Left ventricle myocardium superior (tissue), 1 donor: ENCODE measurements around the gene VKORC1. TPM values are rescaled to one million over a fixed set of nuclear protein-coding genes. Genes with fewer than 3 reads are reported as not detected.

Experiments
- ATAC-seq: fragments of 200-7000 bp; cut with Tn5 transposase; one replicate; pipeline ENCODE4 v1.9.1; 2020; ENCODE audit warnings: mild to moderate bottlenecking, moderate library complexity
- DNase-seq: peaks from one replicate; pipeline ENCODE4 v3.0.0-alpha.2; 2020
- intact Hi-C: fragments of 100-400 bp; cut with micrococcal nuclease; formaldehyde crosslinking; loops from one replicate; pipeline ENCODE4 v1.11.0; 2022
- total RNA-seq: library from RNA; stranded (reverse); fragmentation: NEBNext Ultra II Directional; extraction: Animal tissue kit (Norgen Biotek cat#: 25700); gene quantifications from one replicate; pipeline ENCODE4 v1.2.1, GENCODE V29; 2021
- donor health status: DM: no; HTN: yes; CAD: no; lungs with severe emphysema.

The VKORC1 gene
- total RNA-seq, 1 donor from 2014 or later = 39.9 TPM

DNA sequence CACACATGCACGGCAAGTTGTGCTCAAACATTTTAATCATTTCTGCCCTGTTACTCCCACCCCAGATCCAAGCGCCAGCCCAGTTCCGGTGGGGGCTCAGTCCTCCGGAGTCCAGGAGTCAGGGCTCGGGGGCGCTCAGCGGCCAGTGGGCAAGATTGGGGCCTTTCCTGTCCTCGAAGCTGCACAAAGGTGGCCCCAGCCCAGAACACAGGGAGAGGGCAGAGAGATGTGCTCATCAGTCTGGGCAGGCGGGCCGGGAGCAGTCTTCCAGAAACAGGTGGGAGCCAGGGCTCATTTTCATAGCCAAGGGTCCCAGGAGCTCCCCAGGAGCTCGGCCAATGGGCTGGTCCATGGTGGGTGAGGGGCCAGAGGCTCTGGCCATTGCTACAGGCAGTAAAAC, 36.8 kb upstream of the VKORC1 start:
- ATAC-seq = no peak
- intact Hi-C loops = no loop called here
- no peak for DNase-seq

DNA sequence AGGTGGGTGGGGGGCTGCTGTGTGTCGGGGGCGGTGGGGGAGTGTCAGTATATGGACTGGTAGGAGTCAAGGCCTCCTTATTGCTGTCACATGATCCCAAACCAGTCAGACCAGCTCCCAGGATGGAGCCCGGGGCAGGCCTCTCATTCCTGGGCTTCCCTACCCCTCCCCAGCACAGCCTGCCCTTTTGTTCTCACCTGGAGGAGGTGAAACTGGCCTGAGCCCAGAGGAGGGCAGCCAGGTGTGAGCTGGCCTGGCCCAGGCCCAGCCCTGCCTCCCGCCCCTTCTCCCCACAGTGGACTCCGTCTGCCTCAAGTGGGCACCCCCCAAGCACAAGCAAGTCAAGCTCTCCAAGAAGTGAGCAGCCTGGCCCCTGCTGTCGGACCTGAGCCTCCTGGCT, 36.3 kb upstream of the VKORC1 start:
- DNase-seq (no peak), ATAC-seq (no peak)
- intact Hi-C loops = no loop called here

DNA sequence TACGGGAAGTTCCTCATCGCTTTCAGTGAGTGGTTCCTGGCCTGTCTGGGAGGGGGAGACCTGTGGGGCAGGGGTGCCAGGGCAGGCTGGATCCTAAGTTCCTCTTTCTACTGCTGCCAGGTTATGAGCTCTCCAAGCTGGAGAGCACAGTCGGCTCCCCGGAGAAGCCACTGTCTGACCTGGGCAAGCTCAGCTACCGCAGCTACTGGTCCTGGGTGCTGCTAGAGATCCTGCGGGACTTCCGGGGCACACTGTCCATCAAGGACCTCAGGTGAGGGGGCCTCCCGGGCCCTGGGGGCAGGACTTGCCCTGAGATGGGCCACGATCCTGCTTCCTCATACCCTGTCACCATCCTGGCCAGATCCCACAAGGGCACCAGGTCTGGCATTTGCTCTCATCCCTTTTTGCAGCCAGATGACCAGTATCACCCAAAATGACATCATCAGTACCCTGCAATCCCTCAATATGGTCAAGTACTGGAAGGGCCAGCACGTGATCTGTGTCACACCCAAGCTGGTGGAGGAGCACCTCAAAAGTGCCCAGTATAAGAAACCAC, 35.8 kb upstream of the VKORC1 start:
- intact Hi-C loops = no loop called here
- DNase-seq = no peak
- no peak for ATAC-seq

DNA sequence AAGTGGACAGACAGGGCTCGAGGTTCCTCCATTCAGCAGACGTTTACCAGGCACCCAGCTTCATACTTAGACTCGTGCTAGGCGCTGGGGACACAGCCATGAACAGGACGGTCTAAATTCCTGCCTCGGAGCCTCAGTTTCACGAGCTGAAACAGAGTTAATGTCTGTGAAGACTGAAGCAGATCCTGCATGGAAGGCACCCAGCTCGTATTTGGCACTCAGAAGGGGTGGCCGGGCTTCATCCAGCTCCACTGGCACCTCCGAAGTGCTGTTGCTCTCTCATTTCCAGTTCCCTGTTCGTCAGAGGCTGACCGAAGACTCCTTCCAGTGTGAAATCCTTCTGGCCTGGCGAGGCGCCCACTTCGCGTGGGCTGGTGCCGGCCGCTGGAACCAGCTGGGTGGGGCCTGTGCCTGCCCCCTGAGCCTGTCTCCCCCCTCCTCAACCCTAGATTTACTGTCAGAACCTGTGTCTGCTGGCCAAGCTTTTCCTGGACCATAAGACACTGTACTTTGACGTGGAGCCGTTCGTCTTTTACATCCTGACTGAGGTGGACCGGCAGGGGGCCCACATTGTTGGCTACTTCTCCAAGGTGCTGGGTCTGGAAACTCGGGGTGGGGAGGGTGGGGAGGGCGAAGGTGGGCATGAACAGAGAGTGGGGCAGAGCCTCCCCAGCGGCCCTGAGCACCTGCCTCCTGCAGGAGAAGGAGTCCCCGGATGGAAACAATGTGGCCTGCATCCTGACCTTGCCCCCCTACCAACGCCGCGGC, 35.2 kb upstream of the VKORC1 start:
- intact Hi-C loops = no loop called here
- peak; percentile 81 for DNase-seq
- ATAC-seq = peak; percentile 37

DNA sequence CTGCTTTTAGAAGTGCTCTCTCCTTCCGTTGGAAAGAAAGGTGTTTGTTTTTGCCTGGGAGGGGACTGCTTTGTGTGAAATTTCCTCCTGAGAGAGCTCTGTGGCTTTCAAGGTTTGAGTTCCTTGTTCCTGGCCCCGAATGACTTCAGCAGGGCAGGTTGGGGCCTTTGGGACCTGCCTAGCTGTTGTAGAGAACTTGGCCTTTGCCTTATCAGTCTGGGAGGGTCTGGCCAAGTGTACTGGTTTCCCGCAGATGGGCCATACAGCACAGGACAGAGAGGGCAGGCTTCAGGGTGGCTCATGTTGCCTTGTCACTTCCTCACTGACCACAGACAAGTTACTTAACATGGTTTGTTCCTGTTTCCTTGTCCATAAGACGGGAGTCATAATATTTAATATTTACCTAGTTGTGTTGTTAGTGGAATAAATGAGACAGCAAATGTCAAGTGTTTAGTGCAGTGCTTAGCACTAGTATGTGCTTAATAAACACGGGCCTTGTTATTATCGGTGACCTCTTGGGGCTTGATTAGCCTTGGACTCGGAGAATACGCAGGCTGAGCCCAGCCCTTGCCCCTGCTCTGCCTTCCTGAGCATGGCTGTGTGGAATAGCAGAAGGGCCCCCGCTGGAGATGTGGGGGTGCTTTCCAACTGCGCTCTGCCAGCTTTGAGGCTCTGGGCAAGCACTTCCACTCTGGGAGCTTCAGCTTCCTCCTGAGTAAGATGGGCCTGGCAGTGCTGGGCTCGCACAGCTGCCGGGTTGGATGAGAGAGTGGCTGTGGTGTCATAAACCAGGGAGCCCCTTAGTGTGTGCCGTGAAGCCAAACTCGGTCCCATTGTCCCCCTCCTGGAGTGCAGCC, 34.3 kb upstream of the VKORC1 start:
- DNase-seq (no peak), ATAC-seq (peak; percentile 70)
- intact Hi-C loops = no loop called here

DNA sequence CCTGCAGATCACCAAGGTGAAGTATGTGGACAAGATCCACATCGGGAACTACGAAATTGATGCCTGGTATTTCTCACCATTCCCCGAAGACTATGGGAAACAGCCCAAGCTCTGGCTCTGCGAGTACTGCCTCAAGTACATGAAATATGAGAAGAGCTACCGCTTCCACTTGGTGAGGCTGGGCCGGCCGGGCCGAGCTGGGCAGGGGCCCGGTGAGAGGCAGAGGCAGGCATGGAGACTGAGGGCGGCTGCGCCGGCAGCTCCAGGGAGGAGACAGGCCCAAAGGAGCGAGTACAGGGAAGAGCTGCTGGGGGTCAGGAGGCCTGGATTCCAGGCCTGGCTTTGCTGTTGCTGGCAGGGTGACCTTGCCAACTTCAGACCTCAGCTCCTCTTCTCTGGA, 32.6 kb upstream of the VKORC1 start:
- ATAC-seq (no peak), DNase-seq (no peak)
- intact Hi-C loops = no loop called here

DNA sequence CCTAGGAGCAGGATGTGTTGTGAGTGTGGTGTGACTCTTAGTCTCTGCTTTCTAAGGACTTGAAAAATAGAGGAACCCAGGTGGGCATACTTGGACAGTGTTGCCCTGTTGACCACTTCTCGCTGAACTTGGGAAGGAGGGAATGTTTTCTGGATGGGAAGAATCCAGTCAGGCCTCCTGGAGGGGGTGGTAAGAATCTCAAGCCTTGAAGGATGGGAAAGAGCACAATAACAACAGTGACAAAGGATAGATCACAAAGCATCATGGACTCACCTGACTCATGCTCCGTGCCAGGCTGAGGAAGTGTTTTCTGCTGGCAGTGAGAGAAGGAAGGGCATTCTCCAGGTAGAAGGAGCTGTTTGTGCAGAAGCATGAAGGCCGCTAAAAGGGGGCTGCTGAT, 31.2 kb upstream of the VKORC1 start:
- intact Hi-C loops = no loop called here
- ATAC-seq (no peak), DNase-seq (no peak)

DNA sequence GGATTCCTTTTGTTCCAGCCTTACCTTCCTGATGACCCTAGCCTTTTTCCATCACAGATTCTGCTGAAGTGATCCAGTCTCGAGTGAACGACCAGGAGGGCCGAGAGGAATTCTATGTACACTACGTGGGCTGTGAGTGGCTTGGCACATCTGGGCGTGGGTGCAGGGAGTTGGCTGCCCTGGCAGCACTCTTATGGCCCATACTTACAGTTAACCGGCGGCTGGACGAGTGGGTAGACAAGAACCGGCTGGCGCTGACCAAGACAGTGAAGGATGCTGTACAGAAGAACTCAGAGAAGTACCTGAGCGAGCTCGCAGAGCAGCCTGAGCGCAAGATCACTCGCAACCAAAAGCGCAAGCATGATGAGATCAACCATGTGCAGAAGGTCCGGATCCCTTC, 25.5 kb upstream of the VKORC1 start:
- DNase-seq (no peak), ATAC-seq (no peak)
- intact Hi-C loops = no loop called here

DNA sequence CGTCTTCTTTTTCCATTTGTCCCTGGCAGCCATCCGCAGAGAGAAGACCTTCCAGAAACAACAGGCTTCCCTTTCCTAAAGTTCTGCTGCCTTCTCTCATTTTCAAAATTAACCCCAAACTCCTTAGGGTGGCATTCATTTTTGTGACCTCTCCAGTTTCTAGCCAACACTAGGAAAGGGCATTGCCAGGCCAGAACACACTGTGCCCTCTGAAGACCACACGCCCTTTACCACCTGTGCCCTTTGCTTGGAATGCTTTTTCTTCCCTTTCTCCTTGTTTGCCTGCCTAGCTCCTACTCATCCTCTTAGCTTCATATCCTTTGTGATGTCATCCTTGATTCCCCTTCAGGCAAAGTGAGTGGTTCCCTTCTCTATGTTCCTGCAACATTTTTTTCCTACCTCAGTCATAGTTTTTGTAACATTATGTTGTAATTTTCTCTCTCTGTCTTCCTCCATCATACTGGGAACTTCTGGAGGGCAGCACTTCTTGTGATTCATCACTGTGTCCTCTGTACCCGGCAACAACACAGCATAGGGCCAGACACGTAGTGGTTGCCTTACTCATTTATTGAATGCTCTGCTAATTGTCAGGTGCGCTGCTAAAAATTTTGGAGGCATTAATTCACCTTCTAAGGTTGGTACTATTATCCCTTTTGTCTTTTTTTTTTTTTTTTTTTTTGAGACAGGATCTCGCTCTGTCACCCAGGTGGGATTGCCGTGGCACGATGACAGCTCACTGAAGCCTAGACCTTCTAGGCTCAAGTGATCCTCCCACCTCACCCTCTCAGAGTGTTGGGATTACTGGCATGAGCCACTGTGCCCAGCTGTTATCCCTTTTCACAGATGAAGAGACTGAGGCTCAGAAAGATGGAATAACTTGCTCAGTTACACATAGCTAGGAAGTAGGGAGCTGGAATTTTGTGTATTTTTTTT, 23.9 kb upstream of the VKORC1 start:
- intact Hi-C loops = no loop called here
- ATAC-seq (peak; percentile 4), DNase-seq (peak; percentile 26)

DNA sequence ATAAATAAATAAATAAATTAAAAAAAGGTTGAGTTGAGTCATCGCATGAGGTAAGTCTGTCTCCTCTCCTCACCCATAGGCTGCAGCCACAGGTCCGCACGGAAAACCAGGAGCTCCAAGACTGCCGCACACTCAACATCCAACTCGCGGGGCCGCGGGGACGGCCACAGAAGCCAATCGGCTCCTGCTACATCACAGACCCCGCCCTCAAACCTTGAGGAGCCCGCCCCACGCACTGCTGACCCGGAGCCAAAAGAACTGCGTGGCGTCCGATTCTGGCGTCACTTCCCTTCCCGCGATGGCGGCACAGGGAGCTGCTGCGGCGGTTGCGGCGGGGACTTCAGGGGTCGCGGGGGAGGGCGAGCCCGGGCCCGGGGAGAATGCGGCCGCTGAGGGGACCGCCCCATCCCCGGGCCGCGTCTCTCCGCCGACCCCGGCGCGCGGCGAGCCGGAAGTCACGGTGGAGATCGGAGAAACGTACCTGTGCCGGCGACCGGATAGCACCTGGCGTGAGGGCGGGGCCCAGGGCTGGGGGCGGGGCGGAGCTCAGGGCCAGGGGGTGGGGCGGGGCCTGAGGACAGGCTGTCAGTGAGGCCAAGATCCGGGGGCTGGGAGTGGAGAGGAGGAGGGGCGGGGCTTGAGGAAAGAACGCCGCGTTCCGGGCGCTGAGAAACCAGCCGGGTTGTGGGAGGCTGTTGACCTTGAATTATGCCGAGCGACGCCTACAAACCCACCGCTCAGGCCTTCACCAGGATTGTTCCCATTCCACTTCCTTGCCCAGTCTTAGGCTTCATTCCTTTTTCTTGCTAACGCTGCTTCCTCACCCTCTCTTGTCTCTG, 23.0 kb upstream of the VKORC1 start, which contains the start of gene KAT8:
Gene KAT8, plus strand, starts transcription at position 281 of the 839 bp plus-strand sequence. Its CDS starts 18 bp downstream, at position 299.
- DNase-seq (peak; percentile 99), ATAC-seq (peak; percentile 96)
- intact Hi-C loops = no loop called here

DNA sequence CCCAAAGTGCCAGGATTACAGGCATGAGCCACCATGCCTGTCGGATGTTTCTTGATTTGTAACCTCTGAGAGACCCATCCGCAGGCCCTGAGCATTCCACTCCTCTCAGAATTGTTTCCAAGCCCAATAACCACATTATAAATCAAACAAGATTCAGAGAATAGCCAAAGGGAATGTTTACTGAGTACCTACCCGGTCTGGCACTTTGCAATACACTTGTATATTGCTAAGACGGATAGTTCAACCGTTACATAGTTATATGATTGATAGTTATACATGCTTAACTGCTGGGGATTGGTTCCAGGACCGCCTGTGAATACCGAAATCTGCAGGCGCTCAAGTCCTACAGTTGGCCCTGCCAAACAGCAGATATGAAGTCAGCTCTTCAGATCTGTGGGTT, 19.9 kb upstream of the VKORC1 start:
- ATAC-seq (no peak), DNase-seq (no peak)
- intact Hi-C loops = no loop called here

DNA sequence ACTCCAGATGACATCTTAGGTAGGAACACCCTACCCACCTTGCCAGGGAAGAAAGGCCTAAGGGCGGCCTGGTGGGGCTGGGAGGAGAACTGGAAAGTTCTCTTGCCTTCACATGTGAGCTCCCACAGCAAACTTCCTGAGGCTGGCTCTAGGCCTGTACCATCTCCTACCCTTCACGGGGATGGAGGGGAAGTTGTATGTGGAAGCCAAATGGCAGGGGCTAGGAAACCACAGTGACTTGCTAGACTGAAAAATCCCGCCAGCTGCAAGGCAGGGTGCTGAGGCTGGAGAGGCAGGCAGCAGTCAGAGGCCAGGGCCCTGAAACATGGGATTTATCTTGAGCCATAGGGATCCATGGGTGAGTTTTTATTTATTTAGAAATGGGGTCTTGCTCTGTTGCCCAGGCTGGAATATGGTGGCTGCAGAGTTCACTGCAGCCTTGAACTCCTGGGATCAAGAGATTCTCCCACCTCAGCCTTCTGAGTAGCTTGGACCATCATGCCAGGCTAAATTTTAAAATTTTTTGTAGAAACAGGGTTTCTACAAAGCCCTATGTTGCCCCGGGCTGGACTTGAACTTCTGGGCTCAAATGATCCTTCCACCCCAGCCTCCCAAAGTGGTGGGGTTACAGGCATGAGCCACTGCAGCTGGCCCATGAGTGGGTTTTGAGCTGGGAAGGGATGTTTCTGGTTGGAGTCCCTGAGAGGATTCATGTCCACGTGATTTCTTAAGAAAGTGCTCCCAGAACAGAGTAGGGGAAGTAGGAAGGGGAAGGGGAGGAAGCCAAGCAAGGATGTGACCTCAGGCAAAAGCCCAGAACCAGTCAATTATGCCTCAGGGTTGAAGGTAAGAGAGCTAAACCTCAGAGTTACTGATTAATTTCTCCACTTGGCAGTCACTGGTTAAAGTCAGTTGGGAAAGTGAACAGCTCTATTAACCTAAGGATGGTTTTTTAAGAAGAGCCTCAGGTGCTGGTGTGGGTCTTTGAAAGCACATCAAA, 18.8 kb upstream of the VKORC1 start:
- intact Hi-C loops = no loop called here
- ATAC-seq (no peak), DNase-seq (no peak)

DNA sequence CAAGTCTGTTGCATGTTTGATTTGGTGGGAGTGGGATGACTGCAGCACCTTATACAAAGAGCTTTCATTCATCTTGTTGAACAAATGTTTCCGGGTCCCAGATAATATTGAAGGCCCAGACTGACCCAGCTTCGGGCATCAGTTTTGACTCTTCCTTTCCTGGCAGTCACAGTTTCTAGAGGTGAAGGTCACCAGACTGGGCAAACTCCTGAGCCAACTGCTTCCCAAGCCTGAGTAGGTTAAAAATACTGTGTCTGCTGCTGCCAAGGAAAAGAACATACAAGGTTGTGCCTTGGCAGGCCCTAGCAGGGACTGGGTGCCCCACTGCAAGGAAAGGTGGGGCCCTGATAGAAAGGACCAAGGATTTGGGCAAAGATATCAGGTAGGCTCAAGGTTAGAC, 18.1 kb upstream of the VKORC1 start:
- no peak for DNase-seq
- intact Hi-C loops = no loop called here
- ATAC-seq = peak; percentile 43

DNA sequence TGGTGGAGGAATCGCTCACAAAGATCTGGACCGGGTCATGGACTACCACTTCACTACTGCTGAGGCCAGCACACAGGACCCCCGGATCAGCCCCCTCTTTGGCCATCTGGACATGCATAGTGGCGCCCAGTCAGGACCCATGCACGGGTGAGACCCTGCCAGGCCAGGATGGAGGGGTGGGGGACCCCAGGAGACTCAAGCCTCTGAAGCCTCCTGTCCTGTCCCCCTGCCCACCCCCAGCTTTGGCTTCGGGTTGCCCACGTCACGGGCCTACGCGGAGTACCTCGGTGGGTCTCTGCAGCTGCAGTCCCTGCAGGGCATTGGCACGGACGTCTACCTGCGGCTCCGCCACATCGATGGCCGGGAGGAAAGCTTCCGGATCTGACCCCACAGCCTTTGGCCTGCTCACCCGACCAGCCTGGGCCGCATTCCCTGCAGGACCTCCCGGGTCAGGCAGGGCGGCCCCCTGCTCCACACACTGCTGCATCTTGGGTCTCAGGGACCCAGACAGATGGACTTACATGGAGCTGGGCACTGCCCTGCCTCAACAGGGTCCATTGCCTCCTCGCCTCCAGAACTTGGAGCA, 17.4 kb upstream of the VKORC1 start:
- no peak for DNase-seq
- intact Hi-C loops = no loop called here

DNA sequence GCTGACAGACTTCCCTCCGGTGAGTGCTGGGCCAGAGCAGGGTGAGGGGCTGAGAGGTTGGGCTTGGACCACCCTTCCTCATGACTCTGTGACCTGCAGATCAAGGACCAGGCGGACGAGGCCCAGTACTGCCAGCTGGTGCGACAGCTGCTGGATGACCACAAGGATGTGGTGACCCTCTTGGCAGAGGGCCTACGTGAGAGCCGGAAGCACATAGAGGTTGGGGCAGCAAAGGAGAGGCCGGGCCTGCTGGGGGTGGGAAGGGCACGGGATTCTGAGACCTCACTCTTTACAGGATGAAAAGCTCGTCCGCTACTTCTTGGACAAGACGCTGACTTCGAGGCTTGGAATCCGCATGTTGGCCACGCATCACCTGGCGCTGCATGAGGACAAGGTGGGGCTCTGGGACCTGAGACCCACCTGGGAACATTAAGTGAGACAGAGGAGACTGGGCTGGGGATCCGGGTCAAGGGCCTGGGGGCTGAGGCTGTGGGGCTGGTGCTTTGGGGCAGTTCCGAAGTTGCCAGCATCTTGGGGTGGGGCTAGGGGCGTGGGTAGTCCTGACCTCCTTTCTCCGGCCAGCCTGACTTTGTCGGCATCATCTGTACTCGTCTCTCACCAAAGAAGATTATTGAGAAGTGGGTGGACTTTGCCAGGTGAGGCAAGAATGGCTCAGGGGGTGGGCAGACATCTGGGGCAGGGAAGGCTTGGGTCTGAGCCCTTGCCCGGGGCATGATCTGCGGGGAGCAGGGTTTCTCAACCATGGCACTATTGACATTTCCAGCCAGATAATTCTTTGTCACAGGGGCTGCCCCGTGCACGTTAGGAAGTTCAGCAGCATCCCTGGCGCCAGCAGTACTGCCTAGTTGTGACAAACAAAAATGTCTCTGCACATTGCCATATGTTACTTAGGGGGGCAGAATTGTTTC, 15.8 kb upstream of the VKORC1 start:
- ATAC-seq (no peak), DNase-seq (peak; percentile 20)
- intact Hi-C loops = no loop called here

More for the DNA sequence above, 17.4 kb upstream of the VKORC1 start:
- ATAC-seq = no peak

DNA sequence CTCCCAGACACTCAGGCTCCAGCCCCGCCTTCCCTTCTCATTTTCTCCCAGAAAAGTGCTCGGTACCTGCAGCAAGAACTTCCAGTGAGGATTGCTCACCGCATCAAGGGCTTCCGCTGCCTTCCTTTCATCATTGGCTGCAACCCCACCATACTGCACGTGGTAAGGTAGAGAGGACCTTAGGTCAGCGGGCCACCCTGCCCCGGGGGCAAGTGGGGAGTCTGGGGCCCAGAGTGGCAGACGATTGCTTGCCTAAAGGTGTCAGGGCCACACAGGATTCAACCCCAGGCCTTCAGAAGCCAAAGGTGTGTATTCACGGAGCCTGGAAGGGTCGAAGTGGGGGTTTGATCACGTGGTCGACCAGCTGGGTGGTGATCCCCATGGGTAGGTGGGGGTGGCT, 15.0 kb upstream of the VKORC1 start:
- DNase-seq (no peak), ATAC-seq (no peak)
- intact Hi-C loops = no loop called here
